H9 (cell line): ENCODE results near the gene FNIP2. TPM values are rescaled to one million over a fixed set of nuclear protein-coding genes. Genes with fewer than 3 reads are reported as not detected.

Source experiments
- DNase-seq: peaks from one replicate; pipeline ENCODE4 v3.0.0-alpha.2; 2017
- H2AFZ ChIP-seq: one replicate; pipeline ENCODE4 v1.6.1; 2013; ENCODE audit warnings: mild to moderate bottlenecking, low read length, control low read depth, moderate library complexity
- H2AK5ac ChIP-seq: 2 replicates; pipeline ENCODE4 v1.6.1; 2013; ENCODE audit warnings: low read length, control low read depth, mixed read lengths; ENCODE audit not compliant: insufficient read length
- H2BK120ac ChIP-seq: one replicate; pipeline ENCODE4 v1.6.1; 2013; ENCODE audit warnings: low read depth, mild to moderate bottlenecking, low read length, control low read depth, inconsistent platforms; ENCODE audit not compliant: poor library complexity, severe bottlenecking
- H2BK12ac ChIP-seq: 2 replicates; pipeline ENCODE4 v1.6.1; 2013; ENCODE audit warnings: low read length, control low read depth, mixed read lengths, low read depth; ENCODE audit not compliant: insufficient read length
- H2BK15ac ChIP-seq: 2 replicates; pipeline ENCODE4 v1.6.1; 2013; ENCODE audit warnings: low read depth, low read length, control low read depth
- H2BK20ac ChIP-seq: one replicate; pipeline ENCODE4 v1.6.1; 2013; ENCODE audit warnings: low read depth, mild to moderate bottlenecking, low read length, control low read depth, inconsistent platforms; ENCODE audit not compliant: poor library complexity, severe bottlenecking
- H2BK5ac ChIP-seq: 2 replicates; pipeline ENCODE4 v1.6.1; 2013; ENCODE audit warnings: low read length, control low read depth, mixed read lengths; ENCODE audit not compliant: insufficient read length
- H3K14ac ChIP-seq: 2 replicates; pipeline ENCODE4 v1.6.1; 2013; ENCODE audit warnings: low read length, control low read depth; ENCODE audit not compliant: insufficient read depth
- H3K18ac ChIP-seq: 2 replicates; pipeline ENCODE4 v1.6.1; 2013; ENCODE audit warnings: low read depth, mild to moderate bottlenecking, mixed read lengths, low read length, control low read depth; ENCODE audit not compliant: insufficient read length
- H3K23ac ChIP-seq: 2 replicates; pipeline ENCODE4 v1.6.1; 2013; ENCODE audit warnings: low read length, control low read depth, mixed read lengths, low read depth; ENCODE audit not compliant: insufficient read length
- H3K23me2 ChIP-seq: 2 replicates; pipeline ENCODE4 v1.6.1; 2013; ENCODE audit warnings: low read depth, mild to moderate bottlenecking, mixed read lengths, low read length, control low read depth; ENCODE audit not compliant: insufficient read length, poor library complexity, severe bottlenecking
- H3K27ac ChIP-seq: 2 replicates; pipeline ENCODE4 v1.5.1; 2013; ENCODE audit warnings: low read length, control low read depth, mixed read lengths, low read depth; ENCODE audit not compliant: insufficient read length
- H3K27me3 ChIP-seq: 2 replicates; pipeline ENCODE4 v1.6.1; 2013; ENCODE audit warnings: low read length, control low read depth, inconsistent platforms; ENCODE audit not compliant: insufficient read depth
- H3K4ac ChIP-seq: 2 replicates; pipeline ENCODE4 v1.6.1; 2013; ENCODE audit warnings: low read depth, mild to moderate bottlenecking, control low read depth, inconsistent platforms, low read length, moderate library complexity
- H3K4me1 ChIP-seq: 2 replicates; pipeline ENCODE4 v1.6.1; 2013; ENCODE audit warnings: low read length, control low read depth, inconsistent platforms; ENCODE audit not compliant: insufficient read depth
- H3K4me2 ChIP-seq: 2 replicates; pipeline ENCODE4 v1.6.1; 2013; ENCODE audit warnings: low read length, control low read depth, mixed read lengths; ENCODE audit not compliant: insufficient read length, insufficient read depth
- H3K56ac ChIP-seq: 2 replicates; pipeline ENCODE4 v1.6.1; 2013; ENCODE audit warnings: low read depth, mild to moderate bottlenecking, mixed read lengths, low read length, control low read depth; ENCODE audit not compliant: insufficient read length
- H3K79me1 ChIP-seq: 2 replicates; pipeline ENCODE4 v1.6.1; 2013; ENCODE audit warnings: low read depth, mild to moderate bottlenecking, moderate library complexity, low read length, control low read depth, inconsistent platforms; ENCODE audit not compliant: insufficient read depth, poor library complexity, severe bottlenecking
- H3K79me2 ChIP-seq: 2 replicates; pipeline ENCODE4 v1.6.1; 2013; ENCODE audit warnings: low read length, control low read depth, inconsistent platforms; ENCODE audit not compliant: insufficient read depth
- H3K9ac ChIP-seq: 2 replicates; pipeline ENCODE4 v1.6.1; 2013; ENCODE audit warnings: low read length, control low read depth, mixed read lengths; ENCODE audit not compliant: insufficient read length; ENCODE audit errors: extremely low read depth
- H3K9me3 ChIP-seq: one replicate; pipeline ENCODE4 v1.6.1; 2013; ENCODE audit warnings: low read depth, low read length, inconsistent platforms; ENCODE audit not compliant: control insufficient read depth
- H3T11ph ChIP-seq: one replicate; pipeline ENCODE4 v1.6.1; 2013; ENCODE audit warnings: mild to moderate bottlenecking, low read length, control low read depth, inconsistent platforms
- H4K20me1 ChIP-seq: one replicate; pipeline ENCODE4 v1.6.1; 2013; ENCODE audit not compliant: control insufficient read depth, insufficient read length, insufficient read depth
- H4K5ac ChIP-seq: 2 replicates; pipeline ENCODE4 v1.6.1; 2013; ENCODE audit warnings: low read depth, mild to moderate bottlenecking, mixed read lengths, low read length, control low read depth; ENCODE audit not compliant: insufficient read length
- H4K8ac ChIP-seq: replicated peaks from 2 replicates; pipeline ENCODE4 v1.6.1; 2013; ENCODE audit warnings: low read length, control low read depth, mixed read lengths, low read depth; ENCODE audit not compliant: insufficient read length
- H4K91ac ChIP-seq: 2 replicates; pipeline ENCODE4 v1.6.1; 2013; ENCODE audit warnings: low read depth, mild to moderate bottlenecking, moderate library complexity, mixed read lengths, low read length, control low read depth; ENCODE audit not compliant: insufficient read length
- H3K27ac Mint-ChIP-seq, 3 experiments: 2 replicates in 2 of 3; 3 replicates in 1 of 3; pipeline ENCODE4 v1.8.0; 2020 to 2021; ENCODE audit warnings: mixed read lengths in 3 of 3, mild to moderate bottlenecking in 1 of 3, moderate library complexity in 1 of 3
- H3K27me3 Mint-ChIP-seq: 2 replicates; pipeline ENCODE4 v1.8.0; 2021; ENCODE audit warnings: low read depth, mild to moderate bottlenecking, moderate library complexity, mixed read lengths
- H3K36me3 Mint-ChIP-seq, 3 experiments: 2 replicates in 2 of 3; 3 replicates in 1 of 3; pipeline ENCODE4 v1.8.0; 2020 to 2021; ENCODE audit warnings: low read depth in 3 of 3, mixed read lengths in 3 of 3; ENCODE audit not compliant: insufficient read depth in 1 of 3
- H3K4me1 Mint-ChIP-seq, 2 experiments: 2 replicates each; pipeline ENCODE4 v1.8.0; 2020; ENCODE audit warnings: mixed read lengths in 2 of 2
- H3K4me3 Mint-ChIP-seq, 2 experiments: 2 replicates in 1 of 2; 3 replicates in 1 of 2; pipeline ENCODE4 v1.8.0; 2020 to 2021; ENCODE audit warnings: mild to moderate bottlenecking in 2 of 2, mixed read lengths in 2 of 2, moderate library complexity in 1 of 2
- H3K9me3 Mint-ChIP-seq, 2 experiments: 2 replicates in 1 of 2; 3 replicates in 1 of 2; pipeline ENCODE4 v1.8.0; 2020; ENCODE audit warnings: mild to moderate bottlenecking in 2 of 2, mixed read lengths in 2 of 2, moderate library complexity in 1 of 2
- WGBS: extraction: QIAGEN DNeasy Blood & Tissue Kit; methylation state at CpG from one replicate; pipeline ENCODE4 v1.1.7; 2013; ENCODE audit warnings: missing lambda C conversion rate, low lambda C conversion rate, mixed read lengths; ENCODE audit not compliant: insufficient read length; ENCODE audit errors: extremely low coverage; 5-methylcytosine and 5-hydroxymethylcytosine counted together
- total RNA-seq: library from RNA; stranded (reverse); gene quantifications from 2 replicates; pipeline ENCODE4 v1.2.1, GENCODE V29; 2021
- TF ChIP-seq, protein P1 (sequence below): fragments of 200-600 bp; sonication (generic); conservative IDR thresholded peaks from 3 replicates; pipeline ENCODE4 v1.8.0; 2021; ENCODE audit warnings: antibody characterized with exemption, mild to moderate bottlenecking

The FNIP2 gene
- total RNA-seq, 1 experiment from 2014 or later, result 9.6 TPM

DNA sequence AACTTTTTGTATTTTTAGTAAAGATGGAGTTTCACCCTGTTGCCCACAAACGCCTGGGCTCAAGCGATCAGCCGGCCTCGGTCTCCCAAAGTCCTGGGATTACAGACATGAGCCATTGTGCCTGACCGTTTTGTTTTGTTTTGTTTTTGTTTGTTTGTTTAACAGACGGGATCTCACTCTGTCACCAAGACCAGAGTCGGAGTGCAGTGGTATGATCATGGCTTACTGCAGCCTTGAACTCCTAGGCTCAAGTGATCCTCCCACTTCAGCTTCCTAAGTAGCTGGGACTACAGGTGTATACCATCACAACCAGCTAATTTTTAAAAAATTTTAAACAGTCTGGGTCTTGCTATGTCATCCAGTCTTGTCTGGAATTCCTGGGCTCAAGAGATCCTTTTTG, 53.5 kb downstream of the FNIP2 start:
- no CpG with 5 or more reads among the region's 7 CpGs for WGBS
- Histone ChIP-seq H2AK5ac (no peak overlapping the region), H3K4me2 (no peak overlapping the region), H4K5ac (no peak overlapping the region), H3K79me1 (no peaks in the 10 kb centered on the region), H3K79me2 (no peaks in the 10 kb centered on the region), H3K9me3 (no peaks in the 10 kb centered on the region), H2BK20ac (no peak overlapping the region), H4K91ac (no peak overlapping the region), H3K23ac (no peak overlapping the region), H4K8ac (no peak overlapping the region), H2BK12ac (no peak overlapping the region), H2BK120ac (no peak overlapping the region), H4K20me1 (no peaks in the 10 kb centered on the region), H3T11ph (no peak overlapping the region), H3K4me1 (no peaks in the 10 kb centered on the region), H3K9ac (no peak overlapping the region), H2AFZ (no peak overlapping the region), H2BK15ac (no peak overlapping the region), H3K23me2 (no peaks in the 10 kb centered on the region), H3K27ac (no peak overlapping the region), H3K14ac (no peak overlapping the region), H2BK5ac (no peak overlapping the region), H3K56ac (no peak overlapping the region), H3K18ac (no peak overlapping the region), H3K27me3 (no peaks in the 10 kb centered on the region), H3K4ac (no peak overlapping the region)
- TF ChIP-seq, protein P1, sequence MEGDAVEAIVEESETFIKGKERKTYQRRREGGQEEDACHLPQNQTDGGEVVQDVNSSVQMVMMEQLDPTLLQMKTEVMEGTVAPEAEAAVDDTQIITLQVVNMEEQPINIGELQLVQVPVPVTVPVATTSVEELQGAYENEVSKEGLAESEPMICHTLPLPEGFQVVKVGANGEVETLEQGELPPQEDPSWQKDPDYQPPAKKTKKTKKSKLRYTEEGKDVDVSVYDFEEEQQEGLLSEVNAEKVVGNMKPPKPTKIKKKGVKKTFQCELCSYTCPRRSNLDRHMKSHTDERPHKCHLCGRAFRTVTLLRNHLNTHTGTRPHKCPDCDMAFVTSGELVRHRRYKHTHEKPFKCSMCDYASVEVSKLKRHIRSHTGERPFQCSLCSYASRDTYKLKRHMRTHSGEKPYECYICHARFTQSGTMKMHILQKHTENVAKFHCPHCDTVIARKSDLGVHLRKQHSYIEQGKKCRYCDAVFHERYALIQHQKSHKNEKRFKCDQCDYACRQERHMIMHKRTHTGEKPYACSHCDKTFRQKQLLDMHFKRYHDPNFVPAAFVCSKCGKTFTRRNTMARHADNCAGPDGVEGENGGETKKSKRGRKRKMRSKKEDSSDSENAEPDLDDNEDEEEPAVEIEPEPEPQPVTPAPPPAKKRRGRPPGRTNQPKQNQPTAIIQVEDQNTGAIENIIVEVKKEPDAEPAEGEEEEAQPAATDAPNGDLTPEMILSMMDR, result no peak
- no peaks in the 10 kb centered on the region for H3K36me3 Mint-ChIP-seq
- peaks cover 4 to 12% of the 10 kb centered on the region in 2 experiments; a peak in 3 of 4 replicates for H3K4me1 Mint-ChIP-seq
- no peak for DNase-seq
- no peak overlapping the region for H3K27ac Mint-ChIP-seq
- H3K9me3 Mint-ChIP-seq, result no peaks in the 10 kb centered on the region
- H3K27me3 Mint-ChIP-seq, result no peaks in the 10 kb centered on the region
- H3K4me3 Mint-ChIP-seq, result no peak overlapping the region
